HCT116 (cell line): ENCODE results near the gene ZBTB7C. TPM values are rescaled to one million over a fixed set of nuclear protein-coding genes. Genes with fewer than 3 reads are reported as not detected.

Source experiments
- ATAC-seq: fragments of 200-7000 bp; cut with Tn5 transposase; 2 replicates; pipeline ENCODE4 v1.9.1; 2020; ENCODE audit warnings: mild to moderate bottlenecking, moderate library complexity
- BruUV-seq: library from RNA; stranded (reverse); fragments of 400-500 nt; replicated peaks from 2 replicates; lab custom pipeline; 2021; lab: Mats Ljungman, UMichigan
- CTCF ChIA-PET: fragments of 300-600 bp; sonication (Branson Sonifier 250); formaldehyde crosslinking; loops from one replicate; lab custom pipeline; 2021; ENCODE audit warnings: antibody characterized with exemption; lab: Charles Lee
- POLR2A ChIA-PET: fragments of 300-600, 350-600 bp; sonication (Branson Sonifier 250); formaldehyde crosslinking; loops from one replicate; lab custom pipeline; 2021; ENCODE audit warnings: antibody characterized with exemption; lab: Charles Lee
- RAD21 ChIA-PET, 2 experiments: fragments of 300-600 bp; sonication (Branson Sonifier 250); formaldehyde crosslinking; loops; one replicate each; lab custom pipeline; 2023; ENCODE audit warnings: low total read pairs in 2 of 2; ENCODE audit not compliant: uncharacterized antibody in 2 of 2, unreplicated experiment in 2 of 2, low non-redundant PET in 1 of 2; lab: Charles Lee
- DNase-seq: peaks from one replicate; pipeline ENCODE4 v3.0.0-alpha.2; 2010; ENCODE audit warnings: low read depth, low spot score
- H2AFZ ChIP-seq: fragments of 200-600 bp; shearing (Covaris generic), sonication (generic); 2 replicates; pipeline ENCODE4 v1.6.1; 2017; ENCODE audit warnings: low read depth, mixed run types, mixed read lengths, antibody characterized with exemption, low read length; ENCODE audit not compliant: poor library complexity, severe bottlenecking
- H3K27ac ChIP-seq: 2 replicates; pipeline ENCODE4 v1.5.1; 2012; ENCODE audit warnings: low read depth, low read length
- H3K27me3 ChIP-seq: fragments of 200-600 bp; sonication (generic); 2 replicates; pipeline ENCODE4 v1.6.1; 2016; ENCODE audit warnings: mixed run types, low read length, mixed read lengths; ENCODE audit not compliant: insufficient read depth
- H3K36me3 ChIP-seq, 2 experiments: fragments of 200-500 bp in 1 of 2; fragments of 200-600 bp in 1 of 2; sonication (Bioruptor generic) in 1 of 2; sonication (generic) in 1 of 2; 2 replicates each; pipeline versions ENCODE4 v1.5.1 to v1.6.1; 2014 to 2016; ENCODE audit warnings: low read length in 2 of 2, inconsistent platforms in 1 of 2, mixed read lengths in 1 of 2, mixed run types in 1 of 2; ENCODE audit not compliant: insufficient read depth in 2 of 2, control insufficient read depth in 1 of 2
- H3K4me1 ChIP-seq, 2 experiments: fragments of 200-600 bp in 1 of 2; sonication (generic) in 1 of 2; 2 replicates each; pipeline versions ENCODE4 v1.5.1 to v1.6.1; 2012 to 2017; ENCODE audit warnings: low read length in 2 of 2, inconsistent platforms in 1 of 2, mild to moderate bottlenecking in 1 of 2, mixed read lengths in 1 of 2, mixed run types in 1 of 2, moderate library complexity in 1 of 2; ENCODE audit not compliant: insufficient read depth in 2 of 2, control insufficient read depth in 1 of 2
- H3K4me2 ChIP-seq: fragments of 200-600 bp; sonication (generic); 2 replicates; pipeline ENCODE4 v1.6.1; 2017; ENCODE audit warnings: mixed run types, low read length, mixed read lengths
- H3K4me3 ChIP-seq, 2 experiments: fragments of 200-600 bp in 1 of 2; sonication (generic) in 1 of 2; replicated peaks in 1 of 2; 2 replicates each; pipeline ENCODE4 v1.5.1; 2011 to 2016; ENCODE audit warnings: low read length in 2 of 2, control low read depth in 1 of 2, low read depth in 1 of 2, mild to moderate bottlenecking in 1 of 2, mixed read lengths in 1 of 2, mixed run types in 1 of 2
- H3K79me2 ChIP-seq: fragments of 200-600 bp; sonication (generic); 2 replicates; pipeline ENCODE4 v1.6.1; 2017; ENCODE audit warnings: mild to moderate bottlenecking, mixed run types, low read length, moderate library complexity, mixed read lengths; ENCODE audit not compliant: insufficient read depth
- H3K9ac ChIP-seq: fragments of 200-600 bp; sonication (generic); 2 replicates; pipeline ENCODE4 v1.6.1; 2016; ENCODE audit warnings: low read length, mixed read lengths
- H3K9me2 ChIP-seq: fragments of 200-600 bp; sonication (generic), shearing (Covaris generic); 2 replicates; pipeline ENCODE4 v1.6.1; 2017; ENCODE audit warnings: mixed run types, mild to moderate bottlenecking, moderate library complexity; ENCODE audit not compliant: insufficient read depth
- H3K9me3 ChIP-seq, 2 experiments: fragments of 200-500 bp in 1 of 2; fragments of 200-600 bp in 1 of 2; sonication (Bioruptor generic) in 1 of 2; sonication (generic) in 1 of 2; 2 replicates each; pipeline ENCODE4 v1.6.1; 2014 to 2017; ENCODE audit warnings: low read length in 2 of 2, mixed read lengths in 2 of 2, inconsistent platforms in 1 of 2, low read depth in 1 of 2, mild to moderate bottlenecking in 1 of 2, mixed run types in 1 of 2, moderate library complexity in 1 of 2; ENCODE audit not compliant: control insufficient read depth in 1 of 2, insufficient read depth in 1 of 2
- H4K20me1 ChIP-seq: fragments of 200-600 bp; sonication (generic), shearing (Covaris generic); 2 replicates; pipeline ENCODE4 v1.6.1; 2017; ENCODE audit warnings: mixed run types, mild to moderate bottlenecking, moderate library complexity; ENCODE audit not compliant: insufficient read depth
- ATF3 ChIP-seq: IDR thresholded peaks from 2 replicates; pipeline ENCODE4 v1.6.1; 2012
- CBX3 ChIP-seq: IDR thresholded peaks from 2 replicates; pipeline ENCODE4 v1.6.1; 2012; ENCODE audit warnings: low read depth
- CEBPB ChIP-seq: IDR thresholded peaks from 2 replicates; pipeline ENCODE4 v1.6.1; 2012; ENCODE audit warnings: low read depth
- EGR1 ChIP-seq: IDR thresholded peaks from 2 replicates; pipeline ENCODE4 v1.6.1; 2012; ENCODE audit warnings: low read depth
- ELF1 ChIP-seq: IDR thresholded peaks from 2 replicates; pipeline ENCODE4 v1.6.1; 2012; ENCODE audit warnings: low read depth, borderline replicate concordance
- EZH2 ChIP-seq: fragments of 200-600 bp; sonication (generic); IDR thresholded peaks from 2 replicates; pipeline ENCODE4 v1.6.1; 2017; ENCODE audit warnings: antibody characterized with exemption, mixed run types
- EZH2phosphoT487 ChIP-seq: fragments of 200-600 bp; IDR thresholded peaks from 2 replicates; pipeline ENCODE4 v1.6.1; 2018; ENCODE audit warnings: antibody characterized with exemption, borderline replicate concordance
- FOSL1 ChIP-seq: IDR thresholded peaks from 2 replicates; pipeline ENCODE4 v1.6.1; 2012; ENCODE audit warnings: low read depth
- JUND ChIP-seq: IDR thresholded peaks from 2 replicates; pipeline ENCODE4 v1.6.1; 2012
- POLR2A ChIP-seq: IDR thresholded peaks from 2 replicates; pipeline ENCODE4 v1.7.0; 2011; ENCODE audit warnings: borderline replicate concordance; ENCODE audit not compliant: insufficient read depth, insufficient read length; ENCODE audit errors: extremely low read depth
- POLR2AphosphoS5 ChIP-seq: IDR thresholded peaks from 2 replicates; pipeline ENCODE4 v1.6.1; 2011; ENCODE audit warnings: mild to moderate bottlenecking, low read depth, low read length, moderate library complexity
- RAD21 ChIP-seq: IDR thresholded peaks from 2 replicates; pipeline ENCODE4 v1.6.1; 2012; ENCODE audit warnings: low read depth, mild to moderate bottlenecking
- SIN3A ChIP-seq: IDR thresholded peaks from 2 replicates; pipeline ENCODE4 v1.6.1; 2012; ENCODE audit warnings: low read depth
- SP1 ChIP-seq: IDR thresholded peaks from 2 replicates; pipeline ENCODE4 v1.6.1; 2012; ENCODE audit warnings: low read depth
- SRF ChIP-seq: IDR thresholded peaks from 2 replicates; pipeline ENCODE4 v1.6.1; 2012; ENCODE audit warnings: low read depth
- TCF7L2 ChIP-seq: IDR thresholded peaks from 2 replicates; pipeline ENCODE4 v1.7.0; 2011; ENCODE audit warnings: borderline replicate concordance, inconsistent platforms; ENCODE audit not compliant: insufficient read depth, insufficient read length; ENCODE audit errors: extremely low read depth
- YY1 ChIP-seq: IDR thresholded peaks from 2 replicates; pipeline ENCODE4 v1.6.1; 2011; ENCODE audit warnings: low read length, low read depth, moderate library complexity, mild to moderate bottlenecking; ENCODE audit not compliant: insufficient replicate concordance; ENCODE audit errors: extremely low read depth
- ZNF274 ChIP-seq: fragments of 200-500 bp; sonication (Bioruptor generic); IDR thresholded peaks from 2 replicates; pipeline ENCODE4 v1.6.1; 2014; ENCODE audit warnings: mild to moderate bottlenecking, low read depth, low read length, inconsistent platforms
- intact Hi-C: fragments of 100-400 bp; cut with micrococcal nuclease; formaldehyde crosslinking; loops from 2 replicates; pipeline ENCODE4 v1.10.0; 2022
- total RNA-seq: library from RNA; stranded (reverse); gene quantifications from one replicate; pipeline ENCODE4 v1.2.1, GENCODE V29; 2021; ENCODE audit not compliant: unreplicated experiment
- TF ChIP-seq, protein P1 (sequence below): IDR thresholded peaks from 2 replicates; pipeline ENCODE4 v1.6.1; 2012; ENCODE audit warnings: low read depth
- TF ChIP-seq, protein P2 (sequence below), 3 experiments: fragments of 200-600 bp in 1 of 3; sonication (generic) in 1 of 3; IDR thresholded peaks in 2 of 3; conservative IDR thresholded peaks in 1 of 3; 2 replicates each; pipeline ENCODE4 v1.5.1; 2012 to 2017; ENCODE audit warnings: low read depth in 2 of 3, low read length in 2 of 3, antibody characterized with exemption in 1 of 3, borderline replicate concordance in 1 of 3, control low read depth in 1 of 3, mild to moderate bottlenecking in 1 of 3, mixed read lengths in 1 of 3, mixed run types in 1 of 3, moderate library complexity in 1 of 3; ENCODE audit not compliant: insufficient read depth in 1 of 3

Gene ZBTB7C
- total RNA-seq, 1 experiment from 2014 or later: 0.37 TPM

DNA sequence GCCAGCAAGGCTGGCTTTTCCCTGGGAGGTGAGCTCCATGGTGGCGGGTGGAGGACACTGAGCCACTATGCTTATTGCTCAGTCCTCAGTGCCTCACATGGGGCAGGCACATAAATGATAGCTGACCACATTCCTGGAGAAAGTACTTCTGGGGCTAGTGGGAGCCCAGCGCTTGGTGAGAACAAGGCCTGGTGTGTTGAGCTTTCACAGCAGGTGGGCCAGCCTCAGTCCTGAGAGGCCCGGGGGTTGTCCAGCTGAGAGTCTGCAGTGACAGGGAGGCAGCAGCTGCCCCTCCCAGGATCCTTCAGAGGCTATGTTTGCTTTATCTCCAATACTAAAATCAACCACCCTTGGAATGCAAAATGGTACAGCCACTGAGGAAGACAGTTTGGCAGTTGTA, 217.7 kb downstream of the ZBTB7C start:
- ChIA-PET CTCF (no interaction called here), POLR2A (no interaction called here), RAD21 (no interaction called here)
- H4K20me1 ChIP-seq: no peaks in the 10 kb centered on the region
- H3K79me2 ChIP-seq: no peaks in the 10 kb centered on the region
- H3K4me1 ChIP-seq: no peaks in the 10 kb centered on the region
- no peaks in the 10 kb centered on the region for H3K36me3 ChIP-seq
- TF ChIP-seq JUND: no peak
- no peak for TF ChIP-seq EZH2
- TF ChIP-seq, protein P1, sequence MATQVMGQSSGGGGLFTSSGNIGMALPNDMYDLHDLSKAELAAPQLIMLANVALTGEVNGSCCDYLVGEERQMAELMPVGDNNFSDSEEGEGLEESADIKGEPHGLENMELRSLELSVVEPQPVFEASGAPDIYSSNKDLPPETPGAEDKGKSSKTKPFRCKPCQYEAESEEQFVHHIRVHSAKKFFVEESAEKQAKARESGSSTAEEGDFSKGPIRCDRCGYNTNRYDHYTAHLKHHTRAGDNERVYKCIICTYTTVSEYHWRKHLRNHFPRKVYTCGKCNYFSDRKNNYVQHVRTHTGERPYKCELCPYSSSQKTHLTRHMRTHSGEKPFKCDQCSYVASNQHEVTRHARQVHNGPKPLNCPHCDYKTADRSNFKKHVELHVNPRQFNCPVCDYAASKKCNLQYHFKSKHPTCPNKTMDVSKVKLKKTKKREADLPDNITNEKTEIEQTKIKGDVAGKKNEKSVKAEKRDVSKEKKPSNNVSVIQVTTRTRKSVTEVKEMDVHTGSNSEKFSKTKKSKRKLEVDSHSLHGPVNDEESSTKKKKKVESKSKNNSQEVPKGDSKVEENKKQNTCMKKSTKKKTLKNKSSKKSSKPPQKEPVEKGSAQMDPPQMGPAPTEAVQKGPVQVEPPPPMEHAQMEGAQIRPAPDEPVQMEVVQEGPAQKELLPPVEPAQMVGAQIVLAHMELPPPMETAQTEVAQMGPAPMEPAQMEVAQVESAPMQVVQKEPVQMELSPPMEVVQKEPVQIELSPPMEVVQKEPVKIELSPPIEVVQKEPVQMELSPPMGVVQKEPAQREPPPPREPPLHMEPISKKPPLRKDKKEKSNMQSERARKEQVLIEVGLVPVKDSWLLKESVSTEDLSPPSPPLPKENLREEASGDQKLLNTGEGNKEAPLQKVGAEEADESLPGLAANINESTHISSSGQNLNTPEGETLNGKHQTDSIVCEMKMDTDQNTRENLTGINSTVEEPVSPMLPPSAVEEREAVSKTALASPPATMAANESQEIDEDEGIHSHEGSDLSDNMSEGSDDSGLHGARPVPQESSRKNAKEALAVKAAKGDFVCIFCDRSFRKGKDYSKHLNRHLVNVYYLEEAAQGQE: no peak
- no peak for TF ChIP-seq TCF7L2
- no peak for TF ChIP-seq ZNF274
- no peak for TF ChIP-seq FOSL1
- no peak for TF ChIP-seq SP1
- no peak for TF ChIP-seq EZH2phosphoT487
- no peak for TF ChIP-seq POLR2AphosphoS5
- no peak for TF ChIP-seq POLR2A
- TF ChIP-seq CEBPB: no peak
- TF ChIP-seq, protein P2, sequence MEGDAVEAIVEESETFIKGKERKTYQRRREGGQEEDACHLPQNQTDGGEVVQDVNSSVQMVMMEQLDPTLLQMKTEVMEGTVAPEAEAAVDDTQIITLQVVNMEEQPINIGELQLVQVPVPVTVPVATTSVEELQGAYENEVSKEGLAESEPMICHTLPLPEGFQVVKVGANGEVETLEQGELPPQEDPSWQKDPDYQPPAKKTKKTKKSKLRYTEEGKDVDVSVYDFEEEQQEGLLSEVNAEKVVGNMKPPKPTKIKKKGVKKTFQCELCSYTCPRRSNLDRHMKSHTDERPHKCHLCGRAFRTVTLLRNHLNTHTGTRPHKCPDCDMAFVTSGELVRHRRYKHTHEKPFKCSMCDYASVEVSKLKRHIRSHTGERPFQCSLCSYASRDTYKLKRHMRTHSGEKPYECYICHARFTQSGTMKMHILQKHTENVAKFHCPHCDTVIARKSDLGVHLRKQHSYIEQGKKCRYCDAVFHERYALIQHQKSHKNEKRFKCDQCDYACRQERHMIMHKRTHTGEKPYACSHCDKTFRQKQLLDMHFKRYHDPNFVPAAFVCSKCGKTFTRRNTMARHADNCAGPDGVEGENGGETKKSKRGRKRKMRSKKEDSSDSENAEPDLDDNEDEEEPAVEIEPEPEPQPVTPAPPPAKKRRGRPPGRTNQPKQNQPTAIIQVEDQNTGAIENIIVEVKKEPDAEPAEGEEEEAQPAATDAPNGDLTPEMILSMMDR (IDR thresholded peaks at IDR 0.05 in 2 of 3, conservative IDR thresholded peaks at IDR 0.05 in 1 of 3; ENCODE audit: borderline replicate concordance in 1 of 3, insufficient read depth in 1 of 3, low read depth in 2 of 3, low read length in 2 of 3): no peak
- TF ChIP-seq SRF: no peak
- no peak for TF ChIP-seq ATF3
- TF ChIP-seq EGR1: no peak
- no peak for TF ChIP-seq YY1
- no peak for TF ChIP-seq SIN3A
- no peak for TF ChIP-seq ELF1
- TF ChIP-seq CBX3: no peak
- no peak for TF ChIP-seq RAD21
- no peak overlapping the region for H3K9ac ChIP-seq
- no peaks in the 10 kb centered on the region for H3K9me2 ChIP-seq
- H3K4me2 ChIP-seq: no peak overlapping the region
- ATAC-seq (no peak), DNase-seq (no peak)
- no TSS peak for BruUV-seq
- no peak overlapping the region for H3K4me3 ChIP-seq
- H3K9me3 ChIP-seq: no peaks in the 10 kb centered on the region
- peaks cover 9% of the 10 kb centered on the region; the same call in 1 of the 2 replicates for H3K27me3 ChIP-seq
- intact Hi-C loops: no loop called here
- H2AFZ ChIP-seq: no peak overlapping the region
- H3K27ac ChIP-seq: no peak overlapping the region
